ENCODE data around the gene LRRC63.

- TF ChIP-seq CTCF (conservative IDR thresholded peaks at IDR 0.05) (no peak), ZFX (IDR thresholded peaks at IDR 0.05) (no peak)
Observed at GRCh38 chr13:46207828-46208227, 3.9 kb upstream of the LRRC63 start.
